Panc1 (cell line): ENCODE data around the gene RMRP. TPM values are rescaled to one million over a fixed set of nuclear protein-coding genes. Genes with fewer than 3 reads are reported as not detected.

Experiments used
- ATAC-seq: fragments of 200-7000 bp; cut with Tn5 transposase; 2 replicates; pipeline ENCODE4 v1.9.1; 2020; ENCODE audit warnings: mild to moderate bottlenecking, moderate library complexity
- BruUV-seq: library from RNA; stranded (reverse); fragments of 400-500 nt; replicated peaks from 2 replicates; lab custom pipeline; 2021; lab: Mats Ljungman, UMichigan
- CTCF ChIA-PET: fragments of 300-600 bp; sonication (Branson Sonifier 250); formaldehyde crosslinking; loops from one replicate; lab custom pipeline; 2022; ENCODE audit warnings: antibody characterized with exemption; lab: Charles Lee
- POLR2A ChIA-PET: fragments of 300-600 bp; sonication (Branson Sonifier 250); formaldehyde crosslinking; loops from one replicate; lab custom pipeline; 2022; ENCODE audit warnings: antibody characterized with exemption; lab: Charles Lee
- DNase-seq: peaks from one replicate; pipeline ENCODE4 v3.0.0-alpha.2; 2010; ENCODE audit warnings: low read depth, low spot score
- H3K27ac ChIP-seq: 2 replicates; pipeline ENCODE4 v1.5.1; 2011; ENCODE audit warnings: mild to moderate bottlenecking, low read length, inconsistent platforms
- H3K27me3 ChIP-seq: fragments of 200-500 bp; sonication (Bioruptor generic); 2 replicates; pipeline ENCODE4 v1.6.0; 2014; ENCODE audit warnings: low read length, inconsistent platforms; ENCODE audit not compliant: control insufficient read depth, insufficient read depth
- H3K36me3 ChIP-seq: fragments of 200-500 bp; sonication (Bioruptor generic); 2 replicates; pipeline ENCODE4 v1.5.1; 2014; ENCODE audit warnings: inconsistent platforms, mild to moderate bottlenecking, low read length, moderate library complexity; ENCODE audit not compliant: control insufficient read depth, insufficient read depth
- H3K4me1 ChIP-seq: 2 replicates; pipeline ENCODE4 v1.5.1; 2011; ENCODE audit warnings: inconsistent platforms, mild to moderate bottlenecking, low read length, moderate library complexity; ENCODE audit not compliant: control insufficient read depth, insufficient read depth
- H3K4me3 ChIP-seq, 2 experiments: 2 replicates each; pipeline ENCODE4 v1.5.1; 2011 to 2012; ENCODE audit warnings: low read depth in 2 of 2, low read length in 2 of 2, mild to moderate bottlenecking in 2 of 2, inconsistent platforms in 1 of 2, moderate library complexity in 1 of 2
- H3K9me3 ChIP-seq: fragments of 200-500 bp; sonication (Bioruptor generic); 2 replicates; pipeline ENCODE4 v1.5.1; 2014; ENCODE audit warnings: low read depth, mild to moderate bottlenecking, inconsistent platforms, low read length, moderate library complexity; ENCODE audit not compliant: control insufficient read depth, insufficient read depth
- CTCF ChIP-seq: fragments of 450-650 bp; IDR thresholded peaks from 2 replicates; pipeline ENCODE4 v1.5.1; 2017; ENCODE audit warnings: mild to moderate bottlenecking
- POLR2AphosphoS5 ChIP-seq: IDR thresholded peaks from 2 replicates; pipeline ENCODE4 v1.6.1; 2012; ENCODE audit warnings: mild to moderate bottlenecking, low read depth, low read length, moderate library complexity
- REST ChIP-seq, 2 experiments: IDR thresholded peaks; 2 replicates each; pipeline ENCODE4 v1.6.1; 2011 to 2012; ENCODE audit warnings: low read depth in 2 of 2, control low read depth in 1 of 2, low read length in 1 of 2, mild to moderate bottlenecking in 1 of 2, moderate library complexity in 1 of 2; ENCODE audit not compliant: insufficient read depth in 1 of 2
- SIN3A ChIP-seq: IDR thresholded peaks from 2 replicates; pipeline ENCODE4 v1.6.1; 2012; ENCODE audit warnings: low read depth, mild to moderate bottlenecking, low read length, moderate library complexity, borderline replicate concordance; ENCODE audit not compliant: insufficient read depth
- TCF7L2 ChIP-seq: IDR thresholded peaks from 2 replicates; pipeline ENCODE4 v1.6.1; 2011; ENCODE audit warnings: mild to moderate bottlenecking, low read depth, low read length, inconsistent platforms
- in situ Hi-C: cut with HindIII; loops from 2 replicates; pipeline ENCODE4 v1.10.0; 2016; ENCODE audit warnings: low sequenced_read_pairs, low pct_unique_long_range_greater_than_20kb
- intact Hi-C: fragments of 100-400 bp; cut with micrococcal nuclease; formaldehyde crosslinking; loops from one replicate; pipeline ENCODE4 v1.10.0; 2022; ENCODE audit not compliant: unreplicated experiment
- total RNA-seq: library from RNA; stranded (reverse); gene quantifications from one replicate; pipeline ENCODE4 v1.2.1, GENCODE V29; 2021; ENCODE audit not compliant: unreplicated experiment

RMRP gene
- total RNA-seq, 1 experiment from 2014 or later: 29,896 TPM

- DNase-seq (peak; percentile 57), ATAC-seq (peak; percentile 88)
- in situ Hi-C loops: no loop called here
- no peak overlapping the region for H3K27ac ChIP-seq
- no peaks in the 10 kb centered on the region for H3K9me3 ChIP-seq
- intact Hi-C loops: no loop called here
- no TSS peak for BruUV-seq
- H3K4me3 ChIP-seq: no peak overlapping the region
- H3K36me3 ChIP-seq: 0 out of 2 replicates have a peak, but pooled peaks cover 12% of the 10 kb centered on the region
- POLR2A ChIA-PET: interaction anchor here (0.7 to 0.9 kb wide), 3 partner anchors 36 to 38 kb away, joined by 3 read pairs; no protein-coding TSS in a partner anchor
- H3K27me3 ChIP-seq: no peaks in the 10 kb centered on the region
- CTCF ChIA-PET: interaction anchor here (0.6 to 2.5 kb wide), 13 partner anchors 8 to 579 kb away, joined by 3 to 17 read pairs (median 4); partner anchors contain the start of genes ARHGEF39, CREB3 and TLN1
- peaks cover 4% of the 10 kb centered on the region; the same call in 1 of the 2 replicates for H3K4me1 ChIP-seq
- TF ChIP-seq POLR2AphosphoS5 (0 out of 2 replicates have a peak, but pooled peaks have one; percentile 9), TCF7L2 (no peak)
These were observed 38.8 kb upstream of the RMRP start for GRCh38 chr9:35696520-35697215.

GRCh38 chr9:35695943-35696401, 38.2 kb upstream of the RMRP start:
- Histone ChIP-seq H3K4me3 (no peak overlapping the region), H3K9me3 (no peaks in the 10 kb centered on the region), H3K4me1 (peaks cover 10% of the 10 kb centered on the region), H3K36me3 (0 out of 2 replicates have a peak, but pooled peaks cover 10% of the 10 kb centered on the region), H3K27me3 (no peaks in the 10 kb centered on the region), H3K27ac (no peak overlapping the region)
- DNase-seq: no peak
- peak; percentile 44; the same call in 1 of the 2 replicates for TF ChIP-seq POLR2AphosphoS5
- no peak for TF ChIP-seq SIN3A
- no peak for TF ChIP-seq TCF7L2
- no peak for TF ChIP-seq CTCF
- TF ChIP-seq REST (IDR thresholded peaks at IDR 0.05; ENCODE audit: insufficient read depth in 1 of 2, low read depth in 2 of 2, low read length in 1 of 2): no peak
- 0 out of 2 replicates have a peak, but pooled peaks have one; percentile 2 for ATAC-seq
- in situ Hi-C loops (no loop called here), intact Hi-C loops (no loop called here)
- CTCF ChIA-PET: interaction anchor here (1.0 to 2.5 kb wide), 8 partner anchors 9 to 49 kb away, joined by 4 to 17 read pairs (median 7); partner anchors contain the start of genes ARHGEF39, CREB3 and TLN1
- no TSS peak for BruUV-seq
- POLR2A ChIA-PET: interaction anchor here (0.8 to 0.9 kb wide), 2 partner anchors 37 to 39 kb away, joined by 3 read pairs; no protein-coding TSS in a partner anchor
